DMS153 (cell line): ENCODE results near the gene STXBP1.
"Not testable (repeated sequence)": the region's sequence is repeated elsewhere in the genome, so short reads cannot be mapped to it uniquely, and the experiment has no call there.

Experiments used
- DNase-seq: peaks from one replicate; lab custom pipeline; 2025; lab: John Stamatoyannopoulos, UW

Gene STXBP1

DNA sequence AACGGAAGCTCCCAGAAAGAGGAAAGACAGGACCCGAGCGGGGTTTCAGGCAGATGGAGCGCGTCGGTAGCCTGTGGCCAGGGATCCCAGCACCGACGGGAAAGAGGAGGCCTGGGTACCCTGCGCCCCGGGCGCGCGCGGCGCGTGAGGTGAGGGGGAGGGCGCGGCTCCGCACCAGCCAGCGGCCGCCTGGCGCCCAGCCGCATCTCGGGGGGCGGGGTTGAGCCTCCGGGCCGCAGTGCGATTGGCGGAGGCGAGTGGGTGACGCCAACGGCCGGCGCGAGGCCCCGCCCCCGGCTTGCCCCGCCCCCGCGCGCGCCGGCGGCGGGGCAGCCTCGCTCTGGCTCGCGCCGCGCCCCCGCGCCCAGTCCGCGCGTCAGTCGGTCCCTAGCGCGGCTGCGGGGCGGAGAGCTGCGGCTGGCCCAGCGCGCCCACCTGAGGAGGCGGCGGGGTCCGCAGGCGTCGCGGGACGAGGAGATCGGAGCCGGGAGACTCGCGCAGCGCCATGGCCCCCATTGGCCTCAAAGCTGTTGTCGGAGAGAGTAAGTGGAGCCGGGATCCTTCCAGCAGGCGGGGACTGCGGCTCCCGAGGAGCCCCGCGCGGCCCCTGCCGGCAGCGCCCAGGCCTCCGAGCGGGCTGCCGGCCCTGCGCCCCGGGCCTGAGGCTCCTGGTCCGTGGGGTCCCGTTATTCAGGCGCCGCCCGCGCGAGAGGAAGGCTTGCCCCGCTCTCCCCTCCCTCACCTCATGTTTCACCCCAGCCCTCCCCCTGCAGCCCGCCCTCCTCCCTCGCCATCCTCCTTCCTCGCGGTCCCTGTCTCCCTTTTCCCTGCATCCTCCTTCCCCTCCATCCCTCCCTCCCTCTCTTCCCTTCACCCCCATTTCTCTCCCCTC, at the start of gene STXBP1:
TSS of gene STXBP1 (plus strand) at position 379 of the 892 bp plus-strand sequence. CDS start at position 506, 127 bp downstream.
- DNase-seq, result peak; percentile 77

DNA sequence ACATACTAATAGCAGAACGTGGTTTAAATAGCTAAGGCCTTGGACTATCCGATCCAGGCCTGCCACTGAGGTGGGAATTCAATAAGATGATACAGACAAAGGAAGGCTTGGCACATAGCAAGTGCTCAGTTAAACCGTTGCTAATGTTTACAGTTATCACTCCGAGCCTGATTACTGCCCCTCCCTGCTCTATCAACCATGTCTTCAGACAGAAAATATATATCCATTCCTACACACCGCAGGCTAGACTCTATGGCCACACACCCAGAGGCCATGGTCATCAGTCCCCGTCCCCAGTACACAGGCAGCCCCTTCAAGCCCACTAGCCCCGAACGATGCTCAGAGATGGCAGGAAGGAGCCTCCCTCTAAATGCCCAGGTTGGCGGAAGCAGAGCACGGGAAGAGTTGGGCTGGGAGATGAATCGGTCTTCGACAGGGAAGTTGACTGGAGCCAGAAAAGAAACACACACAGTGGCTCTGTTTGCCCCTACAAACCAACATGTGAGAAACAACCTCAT, 49.7 kb upstream of the STXBP1 start:
- no peak for DNase-seq

- no peak for DNase-seq
Measured at GRCh38 chr9:127562841-127563401, 49.2 kb upstream of the STXBP1 start.

DNA sequence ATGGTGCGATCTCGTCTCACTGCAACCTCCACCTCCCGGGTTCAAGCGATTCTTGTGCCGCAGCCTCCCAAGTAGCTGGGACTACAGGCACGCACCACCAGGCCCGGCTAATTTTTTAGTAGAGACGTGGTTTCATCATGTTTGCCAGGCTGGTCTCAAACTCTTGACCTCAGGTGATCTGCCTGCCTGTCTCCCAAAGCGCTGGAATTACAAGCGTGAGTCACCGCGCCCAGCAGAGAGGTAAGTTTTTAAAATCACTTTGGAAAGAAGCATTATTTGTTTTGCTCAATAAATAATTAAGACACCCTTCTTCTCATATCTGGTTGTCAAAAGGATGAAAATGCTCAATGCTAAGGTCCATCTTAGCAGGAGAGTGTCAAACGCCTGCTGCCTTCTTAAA, 48.5 kb upstream of the STXBP1 start:
- no peak for DNase-seq

GRCh38 chr9:127565231-127565630, 46.8 kb upstream of the STXBP1 start:
- no peak for DNase-seq

DNA sequence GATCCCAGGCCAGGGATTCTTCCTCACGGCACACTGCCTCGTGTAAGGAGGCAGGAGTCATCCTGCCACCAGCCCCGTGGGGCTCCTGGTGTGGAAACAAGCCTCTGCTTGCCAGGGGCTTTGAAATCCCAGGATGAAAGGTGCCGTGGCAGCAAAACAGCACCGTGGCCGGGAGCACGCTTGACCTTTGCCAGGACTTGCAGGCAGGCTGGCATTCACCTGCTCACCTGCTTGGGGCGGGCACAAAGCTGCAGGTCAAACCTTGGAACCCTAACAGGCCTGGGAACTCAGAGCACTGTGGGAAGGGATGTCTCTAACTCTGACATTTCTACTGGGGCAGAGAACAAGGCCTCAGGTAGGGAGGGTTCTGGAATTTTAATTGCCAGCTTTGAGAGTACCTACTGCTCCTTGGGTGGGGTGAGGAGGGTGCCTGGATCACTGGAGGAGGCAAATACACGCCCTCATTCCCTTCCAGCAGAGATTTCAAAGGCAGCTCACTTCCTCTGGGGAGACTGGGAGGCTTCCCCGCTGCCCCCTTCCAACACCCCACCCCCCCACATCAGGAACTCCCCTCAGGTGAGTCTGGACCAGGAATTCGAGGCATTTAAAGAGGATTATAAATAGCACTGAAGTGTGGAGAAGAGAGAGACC, 45.6 kb upstream of the STXBP1 start:
- no peak for DNase-seq

GRCh38 chr9:127567035-127567729, 44.9 kb upstream of the STXBP1 start:
- no peak for DNase-seq

DNA sequence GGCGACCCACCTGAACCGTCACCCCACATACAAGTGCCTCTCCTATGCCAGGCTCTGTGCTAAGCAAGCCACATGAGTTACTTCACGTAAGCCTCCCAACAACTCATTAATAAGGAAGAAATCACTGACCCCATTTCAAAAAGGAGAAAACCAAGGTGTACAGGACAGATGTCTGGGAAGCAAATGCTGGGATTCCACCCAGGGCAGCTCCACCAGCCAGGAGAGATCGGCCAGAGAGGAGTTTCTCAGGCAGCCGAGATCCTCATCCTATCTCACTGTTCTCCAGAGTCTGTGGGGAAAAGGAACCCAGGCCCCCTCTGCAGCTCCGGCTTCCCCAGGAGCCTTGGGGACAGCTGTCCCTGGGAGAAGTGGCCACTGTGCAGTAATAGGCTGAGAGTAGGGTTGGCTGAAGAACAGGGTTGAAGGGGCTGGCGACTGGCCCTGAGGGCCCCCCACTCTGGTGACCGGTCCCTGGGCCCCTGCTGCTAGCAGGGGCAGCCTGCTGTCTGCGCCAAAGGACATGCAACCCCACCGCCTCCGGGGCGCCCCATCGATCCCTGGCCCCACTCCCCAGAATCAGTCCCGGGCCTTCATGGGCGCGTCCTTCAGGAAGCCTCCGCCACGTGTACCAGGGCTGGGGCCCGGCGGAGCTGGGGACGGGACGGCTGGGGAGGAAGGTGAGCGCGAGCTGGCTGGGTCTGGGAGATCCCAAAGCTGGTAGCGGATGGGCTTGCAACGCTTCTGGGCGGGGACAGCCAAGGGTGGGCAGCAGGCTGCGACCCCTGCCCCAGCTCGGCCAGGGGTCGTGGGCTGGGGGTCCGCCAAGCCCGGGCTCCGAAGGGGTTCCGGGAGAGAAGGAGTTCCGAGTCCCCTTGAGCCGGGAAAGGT, 44.1 kb upstream of the STXBP1 start:
- DNase-seq, result no peak

DNA sequence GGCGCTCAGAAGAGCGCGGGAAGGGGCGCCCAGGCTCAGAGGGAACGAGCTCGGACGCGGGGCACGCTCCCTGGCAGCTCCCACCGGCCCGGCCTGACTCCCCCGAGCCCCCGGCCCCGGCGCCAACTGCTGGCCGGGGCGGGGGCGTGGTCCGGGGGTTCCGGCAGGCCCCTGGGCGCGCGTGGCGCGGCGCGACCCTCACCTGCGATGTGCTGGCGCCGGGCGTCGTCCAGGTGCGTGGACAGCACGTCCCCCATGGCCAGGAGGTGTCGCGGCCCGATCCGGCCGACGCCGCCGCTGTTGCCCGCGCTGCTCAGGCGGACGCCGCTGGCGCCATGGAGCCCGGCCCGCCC, 43.5 kb upstream of the STXBP1 start:
- DNase-seq, result no peak

- peak; percentile 81 for DNase-seq
Measured at GRCh38 chr9:127568971-127569885, 42.8 kb upstream of the STXBP1 start.

- peak; percentile 93 for DNase-seq
Measured at GRCh38 chr9:127569886-127570401, 42.1 kb upstream of the STXBP1 start.

DNA sequence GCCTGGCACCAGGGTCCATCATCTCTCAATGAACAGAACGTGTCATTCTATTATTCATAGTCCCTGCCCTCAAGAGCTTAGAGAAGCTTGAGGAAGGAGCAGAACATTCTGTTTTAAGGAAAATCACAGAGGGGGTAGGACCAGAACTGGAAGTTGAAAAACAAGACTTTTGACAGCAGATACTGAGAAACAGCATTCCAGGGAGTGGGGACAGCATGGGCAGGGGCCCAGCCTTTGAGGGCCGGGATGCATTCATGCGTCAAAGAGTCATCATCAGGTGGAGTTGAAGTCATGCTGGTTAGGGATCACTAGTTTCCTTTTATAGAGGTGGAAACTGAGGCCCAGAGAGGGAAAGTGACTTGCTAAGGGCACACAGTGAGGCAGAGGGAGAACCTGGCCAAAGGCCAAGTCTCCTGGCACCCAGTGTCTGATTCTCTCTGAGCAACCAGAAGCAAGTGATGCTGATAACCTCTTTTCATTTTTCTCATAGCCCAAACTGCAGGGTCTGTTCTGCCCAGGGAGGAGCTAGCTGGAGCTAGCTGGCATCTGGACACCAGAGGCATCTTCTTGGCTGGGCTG, 41.5 kb upstream of the STXBP1 start:
- DNase-seq, result no peak

GRCh38 chr9:127571971-127572370, 40.1 kb upstream of the STXBP1 start:
- DNase-seq, result no peak

- DNase-seq, result no peak
Measured at GRCh38 chr9:127572961-127573721, 38.9 kb upstream of the STXBP1 start.

- DNase-seq, result peak; percentile 99
Measured at GRCh38 chr9:127574072-127574993, 37.7 kb upstream of the STXBP1 start.

DNA sequence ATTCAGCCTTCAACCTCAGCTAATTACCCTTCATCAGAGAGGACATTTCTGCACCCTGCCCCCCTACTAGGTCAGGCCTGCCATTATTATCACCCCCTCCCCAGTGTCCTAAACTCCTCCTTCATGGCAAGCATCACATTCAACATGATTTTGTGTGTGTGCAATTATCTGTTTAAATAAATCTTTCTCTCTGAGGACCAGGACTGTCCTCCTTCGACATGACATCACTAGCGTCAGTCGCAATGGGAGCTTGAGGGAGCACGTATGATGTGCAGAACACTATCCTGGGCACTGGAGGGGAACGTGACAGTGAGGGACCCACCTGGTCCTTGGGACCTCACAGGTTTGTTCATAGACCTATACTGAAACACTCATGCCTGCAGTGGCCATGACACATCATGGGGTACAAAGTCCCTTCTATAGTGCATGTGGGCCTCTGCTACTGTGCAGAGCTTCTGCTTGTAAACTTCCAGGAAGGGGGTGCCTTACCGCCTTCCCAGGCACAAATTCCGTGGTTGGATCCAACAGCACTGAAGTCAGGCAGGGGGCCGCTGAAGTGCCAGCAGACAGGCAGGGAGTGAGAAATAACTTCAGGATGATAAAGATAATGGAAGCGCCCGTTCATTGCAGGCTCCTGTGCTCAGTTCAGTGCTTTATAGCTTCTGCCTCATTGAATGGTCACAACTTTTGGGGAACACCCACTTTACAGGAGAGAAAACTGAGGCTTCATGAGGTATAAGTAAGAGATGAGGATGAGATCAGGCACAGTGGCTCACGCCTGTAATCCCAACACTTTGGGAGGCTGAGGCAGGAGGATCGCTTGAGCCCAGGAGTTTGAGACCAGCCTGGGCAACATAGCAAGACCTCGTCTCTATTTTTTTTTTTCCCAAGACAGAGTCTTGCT, 36.0 kb upstream of the STXBP1 start:
- DNase-seq, result no peak

DNA sequence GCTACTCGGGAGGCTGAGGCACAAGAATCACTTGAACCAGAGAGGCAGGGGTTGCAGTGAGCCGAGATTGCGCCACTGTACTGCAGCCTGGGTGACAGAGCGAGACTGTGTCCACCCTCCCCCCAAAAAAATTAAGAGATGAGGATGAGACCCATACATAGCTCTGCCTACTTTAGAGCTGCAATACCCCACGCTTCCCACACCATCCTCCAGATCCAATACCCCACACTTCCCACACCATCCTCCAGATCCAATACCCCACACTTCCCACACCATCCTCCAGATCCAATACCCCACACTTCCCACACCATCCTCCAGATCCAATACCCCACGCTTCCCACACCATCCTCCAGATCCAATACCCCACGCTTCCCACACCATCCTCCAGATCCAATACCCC, 34.9 kb upstream of the STXBP1 start:
- not testable (repeated sequence) for DNase-seq
